Measurements from ENCODE around the gene KIF17. TPM values are rescaled to one million over a fixed set of nuclear protein-coding genes. Genes with fewer than 3 reads are reported as not detected.
A peak's percentile ranks its signal among the peaks of the same experiment; 100 is the strongest.
"Not testable (repeated sequence)": the region's sequence is repeated elsewhere in the genome, so short reads cannot be mapped to it uniquely, and the experiment has no call there.

KIF17 gene
- total RNA-seq, 4 donors from 2014 or later = 0.76 to 5.6 (median 2.1) TPM

GRCh38 chr1:20720631-20721091 is 2.9 kb upstream of the KIF17 start:
- Histone ChIP-seq H3K27ac (no peak overlapping the region), H3K4me3 (no peak overlapping the region), H3K9me3 (no peaks in the 10 kb centered on the region), H3K36me3 (no peaks in the 10 kb centered on the region), H3K4me1 (peaks cover 14% of the 10 kb centered on the region), H3K27me3 (peaks cover 11% of the 10 kb centered on the region)
- WGBS = 83% methylated on average over 4 of the region's 12 CpGs
- TF ChIP-seq POLR2AphosphoS5 (IDR thresholded peaks at IDR 0.05) = no peak
- DNase-seq (ENCODE audit: low spot score in 2 of 2) = peak; percentile 44 to 50

GRCh38 chr1:20719871-20720620 is 2.2 kb upstream of the KIF17 start:
- TF ChIP-seq CTCF (IDR thresholded peaks at IDR 0.05) (no peak), EP300 (IDR thresholded peaks at IDR 0.05) (no peak), POLR2AphosphoS5 (IDR thresholded peaks at IDR 0.05) (no peak), POLR2A (IDR thresholded peaks at IDR 0.05) (no peak)
- H3K4me3 ChIP-seq = no peak overlapping the region
- no peak overlapping the region for H3K27ac ChIP-seq
- H3K4me1 ChIP-seq = peaks cover 14% of the 10 kb centered on the region
- H3K27me3 ChIP-seq = peaks cover 17% of the 10 kb centered on the region
- 74% methylated on average over 5 of the region's 5 CpGs for whole genome bisulfite sequencing
- H3K36me3 ChIP-seq = no peaks in the 10 kb centered on the region
- no peaks in the 10 kb centered on the region for H3K9me3 ChIP-seq
- DNase-seq (ENCODE audit: low spot score in 2 of 2) = peak; percentile 25 to 43

- H3K36me3 ChIP-seq = no peaks in the 10 kb centered on the region
- peak in 1 of 2 donors; percentile 28 for DNase-seq (ENCODE audit: low spot score in 2 of 2)
- H3K27ac ChIP-seq = no peak overlapping the region
- H3K9me3 ChIP-seq = no peaks in the 10 kb centered on the region
- TF ChIP-seq EP300 (IDR thresholded peaks at IDR 0.05) (no peak), POLR2A (IDR thresholded peaks at IDR 0.05) (no peak), CTCF (IDR thresholded peaks at IDR 0.05) (no peak), POLR2AphosphoS5 (IDR thresholded peaks at IDR 0.05) (no peak)
- WGBS = 86% methylated on average over 7 of the region's 8 CpGs
- H3K4me3 ChIP-seq = no peak overlapping the region
- peaks cover 14% of the 10 kb centered on the region for H3K4me1 ChIP-seq
- peaks cover 20% of the 10 kb centered on the region for H3K27me3 ChIP-seq
Measured at GRCh38 chr1:20719261-20719660, 1.5 kb upstream of the KIF17 start.

GRCh38 chr1:20718343-20718882 is 606 bp upstream of the KIF17 start:
- WGBS = 77% methylated on average over 6 of the region's 17 CpGs
- peaks cover 20% of the 10 kb centered on the region for H3K27me3 ChIP-seq
- not testable (repeated sequence) for H3K27ac ChIP-seq; DNase-seq (ENCODE audit: low spot score in 2 of 2); H3K36me3 ChIP-seq; H3K9me3 ChIP-seq
- peak overlapping the region; percentile 49 for H3K4me3 ChIP-seq
- H3K4me1 ChIP-seq = peaks cover 14% of the 10 kb centered on the region

- H3K27ac ChIP-seq = no peak overlapping the region
- H3K4me1 ChIP-seq = peaks cover 14% of the 10 kb centered on the region
- no peak for DNase-seq (ENCODE audit: low spot score in 2 of 2)
- peaks cover 20% of the 10 kb centered on the region for H3K27me3 ChIP-seq
- WGBS = 83% methylated on average over 13 of the region's 13 CpGs
- no peaks in the 10 kb centered on the region for H3K9me3 ChIP-seq
- H3K4me3 ChIP-seq = no peak overlapping the region
- TF ChIP-seq POLR2A (IDR thresholded peaks at IDR 0.05) = no peak
- no peak for TF ChIP-seq POLR2AphosphoS5 (IDR thresholded peaks at IDR 0.05)
- no peak for TF ChIP-seq CTCF (IDR thresholded peaks at IDR 0.05)
- no peak for TF ChIP-seq EP300 (IDR thresholded peaks at IDR 0.05)
- no peaks in the 10 kb centered on the region for H3K36me3 ChIP-seq
Measured at GRCh38 chr1:20716232-20716631, 1.6 kb downstream of the KIF17 start.

GRCh38 chr1:20715406-20715805 is 2.4 kb downstream of the KIF17 start:
- H3K4me1 ChIP-seq = peaks cover 14% of the 10 kb centered on the region
- TF ChIP-seq CTCF (IDR thresholded peaks at IDR 0.05) (no peak), POLR2AphosphoS5 (IDR thresholded peaks at IDR 0.05) (no peak), POLR2A (IDR thresholded peaks at IDR 0.05) (no peak), EP300 (IDR thresholded peaks at IDR 0.05) (no peak)
- WGBS = 86% methylated on average over 6 of the region's 15 CpGs
- H3K9me3 ChIP-seq = no peaks in the 10 kb centered on the region
- DNase-seq (ENCODE audit: low spot score in 2 of 2) = no peak
- H3K27ac ChIP-seq = no peak overlapping the region
- H3K36me3 ChIP-seq = no peaks in the 10 kb centered on the region
- H3K27me3 ChIP-seq = peaks cover 20% of the 10 kb centered on the region
- H3K4me3 ChIP-seq = no peak overlapping the region

Data from suprapubic skin (tissue), 4 donors.